ENCODE measurements around the gene CCN6. TPM values are rescaled to one million over a fixed set of nuclear protein-coding genes. Genes with fewer than 3 reads are reported as not detected.
"Not testable (repeated sequence)": the region's sequence is repeated elsewhere in the genome, so short reads cannot be mapped to it uniquely, and the experiment has no call there.

Gene CCN6
- total RNA-seq, 1 donor from 2014 or later: not detected

- no peak for DNase-seq (ENCODE audit: extremely low read depth, low read depth, low spot score)
Observed at GRCh38 chr6:112049026-112049799, 4.7 kb upstream of the CCN6 start.

- no peak for DNase-seq (ENCODE audit: extremely low read depth, low read depth, low spot score)
Observed at GRCh38 chr6:112049996-112050395, 3.9 kb upstream of the CCN6 start.

GRCh38 chr6:112050429-112050828 lies 3.5 kb upstream of the CCN6 start:
- DNase-seq (ENCODE audit: extremely low read depth, low read depth, low spot score): no peak

- not testable (repeated sequence) for DNase-seq (ENCODE audit: extremely low read depth, low read depth, low spot score)
Observed at GRCh38 chr6:112051251-112051740, 2.6 kb upstream of the CCN6 start.

- DNase-seq (ENCODE audit: extremely low read depth, low read depth, low spot score): no peak
Observed at GRCh38 chr6:112054555-112055190, 769 bp downstream of the CCN6 start.

- no peak for DNase-seq (ENCODE audit: extremely low read depth, low read depth, low spot score)
Observed at GRCh38 chr6:112058243-112059032, 4.5 kb downstream of the CCN6 start.

GRCh38 chr6:112061605-112062004 lies 7.7 kb downstream of the CCN6 start:
- no peak for DNase-seq (ENCODE audit: extremely low read depth, low read depth, low spot score)

- DNase-seq (ENCODE audit: extremely low read depth, low read depth, low spot score): no peak
Observed at GRCh38 chr6:112062966-112063365, 9.1 kb downstream of the CCN6 start.

- DNase-seq (ENCODE audit: extremely low read depth, low read depth, low spot score): no peak
Observed at GRCh38 chr6:112065426-112065986, 11.6 kb downstream of the CCN6 start.

GRCh38 chr6:112066606-112067005 lies 12.7 kb downstream of the CCN6 start:
- DNase-seq (ENCODE audit: extremely low read depth, low read depth, low spot score): no peak

GRCh38 chr6:112081569-112081968 lies 27.7 kb downstream of the CCN6 start:
- DNase-seq (ENCODE audit: extremely low read depth, low read depth, low spot score): no peak

GRCh38 chr6:112085286-112086065 lies 31.6 kb downstream of the CCN6 start:
- no peak for DNase-seq (ENCODE audit: extremely low read depth, low read depth, low spot score)

GRCh38 chr6:112086744-112087135 lies 32.8 kb downstream of the CCN6 start:
- DNase-seq (ENCODE audit: extremely low read depth, low read depth, low spot score): peak; percentile 20

GRCh38 chr6:112087136-112087911 lies 33.4 kb downstream of the CCN6 start, which contains the start of the genes FAM229B and TUBE1:
FAM229B (plus strand) TSS chr6:112087591; CDS start chr6:112099284, 11,693 bp downstream.
TUBE1 (minus strand) TSS chr6:112087482; CDS start chr6:112087434, 48 bp downstream.
- peak; percentile 86 for DNase-seq (ENCODE audit: extremely low read depth, low read depth, low spot score)

- DNase-seq (ENCODE audit: extremely low read depth, low read depth, low spot score): no peak
Observed at GRCh38 chr6:112087916-112088315, 34.0 kb downstream of the CCN6 start.

- DNase-seq (ENCODE audit: extremely low read depth, low read depth, low spot score): no peak
Observed at GRCh38 chr6:112096901-112097300, 43.0 kb downstream of the CCN6 start.

GRCh38 chr6:112100561-112100960 lies 46.7 kb downstream of the CCN6 start:
- peak; percentile 16 for DNase-seq (ENCODE audit: extremely low read depth, low read depth, low spot score)

GRCh38 chr6:112106026-112106425 lies 52.1 kb downstream of the CCN6 start:
- not testable (repeated sequence) for DNase-seq (ENCODE audit: extremely low read depth, low read depth, low spot score)

GRCh38 chr6:112106562-112106961 lies 52.7 kb downstream of the CCN6 start:
- DNase-seq (ENCODE audit: extremely low read depth, low read depth, low spot score): no peak

All from glomerular endothelial cell (primary cell).